IPS-15b (cell line): ENCODE measurements around the gene USP9X.

Source experiments
- H3K27me3 ChIP-seq: one replicate; pipeline ENCODE4 v1.6.1; 2013; ENCODE audit warnings: low read length; ENCODE audit not compliant: control insufficient read depth, insufficient read depth
- H3K36me3 ChIP-seq: one replicate; pipeline ENCODE4 v1.6.1; 2013; ENCODE audit warnings: low read length; ENCODE audit not compliant: control insufficient read depth, insufficient read depth
- H3K4me1 ChIP-seq: one replicate; pipeline ENCODE4 v1.6.1; 2013; ENCODE audit warnings: mild to moderate bottlenecking, low read length; ENCODE audit not compliant: control insufficient read depth, insufficient read depth
- H3K4me3 ChIP-seq: one replicate; pipeline ENCODE4 v1.5.1; 2013; ENCODE audit warnings: low read depth, low read length
- H3K9ac ChIP-seq: one replicate; pipeline ENCODE4 v1.6.1; 2013; ENCODE audit warnings: low read depth, mild to moderate bottlenecking, low read length
- H3K9me3 ChIP-seq: one replicate; pipeline ENCODE4 v1.6.1; 2013; ENCODE audit warnings: mild to moderate bottlenecking, low read length; ENCODE audit not compliant: control insufficient read depth, insufficient read depth

Gene USP9X

GRCh38 chrX:41064018-41064417 lies 21.2 kb upstream of the USP9X start:
- Histone ChIP-seq H3K36me3 (no peaks in the 10 kb centered on the region), H3K27me3 (no peaks in the 10 kb centered on the region), H3K9me3 (no peaks in the 10 kb centered on the region), H3K9ac (no peak overlapping the region), H3K4me3 (no peak overlapping the region), H3K4me1 (no peaks in the 10 kb centered on the region)

- H3K9ac ChIP-seq = no peak overlapping the region
- no peaks in the 10 kb centered on the region for H3K36me3 ChIP-seq
- H3K4me1 ChIP-seq = no peaks in the 10 kb centered on the region
Measured at GRCh38 chrX:41066391-41066790, 18.9 kb upstream of the USP9X start.

GRCh38 chrX:41066969-41067368 lies 18.3 kb upstream of the USP9X start:
- Histone ChIP-seq H3K4me1 (no peaks in the 10 kb centered on the region), H3K27me3 (no peaks in the 10 kb centered on the region), H3K4me3 (no peak overlapping the region), H3K36me3 (no peaks in the 10 kb centered on the region), H3K9ac (no peak overlapping the region), H3K9me3 (no peaks in the 10 kb centered on the region)

More at GRCh38 chrX:41066391-41066790, 18.9 kb upstream of the USP9X start:
- H3K9me3 ChIP-seq = no peaks in the 10 kb centered on the region
- no peaks in the 10 kb centered on the region for H3K27me3 ChIP-seq
- H3K4me3 ChIP-seq = no peak overlapping the region

- no peaks in the 10 kb centered on the region for H3K4me1 ChIP-seq
- no peaks in the 10 kb centered on the region for H3K27me3 ChIP-seq
- no peaks in the 10 kb centered on the region for H3K36me3 ChIP-seq
- no peak overlapping the region for H3K9ac ChIP-seq
- no peak overlapping the region for H3K4me3 ChIP-seq
- H3K9me3 ChIP-seq = no peaks in the 10 kb centered on the region
Measured at GRCh38 chrX:41067721-41068120, 17.5 kb upstream of the USP9X start.

GRCh38 chrX:41076742-41077141 lies 8.5 kb upstream of the USP9X start:
- no peaks in the 10 kb centered on the region for H3K27me3 ChIP-seq

GRCh38 chrX:41081821-41082220 lies 3.4 kb upstream of the USP9X start:
- Histone ChIP-seq H3K4me1 (peaks cover 14% of the 10 kb centered on the region), H3K9ac (no peak overlapping the region), H3K36me3 (peaks cover 4% of the 10 kb centered on the region), H3K27me3 (no peaks in the 10 kb centered on the region), H3K4me3 (no peak overlapping the region), H3K9me3 (no peaks in the 10 kb centered on the region)

More at GRCh38 chrX:41076742-41077141, 8.5 kb upstream of the USP9X start:
- no peaks in the 10 kb centered on the region for H3K36me3 ChIP-seq
- H3K9ac ChIP-seq = no peak overlapping the region
- H3K9me3 ChIP-seq = no peaks in the 10 kb centered on the region
- peaks cover 3% of the 10 kb centered on the region for H3K4me1 ChIP-seq
- H3K4me3 ChIP-seq = no peak overlapping the region

- no peak overlapping the region for H3K9ac ChIP-seq
- no peaks in the 10 kb centered on the region for H3K27me3 ChIP-seq
- H3K9me3 ChIP-seq = no peaks in the 10 kb centered on the region
- H3K4me3 ChIP-seq = no peak overlapping the region
- peaks cover 4% of the 10 kb centered on the region for H3K36me3 ChIP-seq
- H3K4me1 ChIP-seq = peaks cover 14% of the 10 kb centered on the region
Measured at GRCh38 chrX:41082783-41083182, 2.5 kb upstream of the USP9X start.

- Histone ChIP-seq H3K36me3 (peaks cover 4% of the 10 kb centered on the region), H3K9ac (peak overlapping the region; percentile 99), H3K9me3 (no peaks in the 10 kb centered on the region), H3K27me3 (no peaks in the 10 kb centered on the region), H3K4me3 (peak overlapping the region; percentile 79), H3K4me1 (peaks cover 14% of the 10 kb centered on the region)
Measured at GRCh38 chrX:41084044-41084892, 977 bp upstream of the USP9X start.

- Histone ChIP-seq H3K4me3 (peak overlapping the region; percentile 90), H3K9me3 (no peaks in the 10 kb centered on the region), H3K4me1 (peaks cover 14% of the 10 kb centered on the region), H3K9ac (peak overlapping the region; percentile 84), H3K36me3 (peaks cover 4% of the 10 kb centered on the region), H3K27me3 (no peaks in the 10 kb centered on the region)
Measured at GRCh38 chrX:41085512-41085877, 250 bp downstream of the USP9X start.

- Histone ChIP-seq H3K27me3 (no peaks in the 10 kb centered on the region), H3K4me3 (peak overlapping the region; percentile 90), H3K4me1 (peaks cover 16% of the 10 kb centered on the region), H3K9me3 (no peaks in the 10 kb centered on the region), H3K36me3 (peaks cover 4% of the 10 kb centered on the region), H3K9ac (peak overlapping the region; percentile 84)
Measured at GRCh38 chrX:41085878-41086626, 807 bp downstream of the USP9X start.

GRCh38 chrX:41086627-41086932 lies 1.3 kb downstream of the USP9X start:
- Histone ChIP-seq H3K4me1 (peaks cover 19% of the 10 kb centered on the region), H3K4me3 (peak overlapping the region; percentile 90), H3K27me3 (no peaks in the 10 kb centered on the region), H3K9ac (peak overlapping the region; percentile 84), H3K9me3 (no peaks in the 10 kb centered on the region), H3K36me3 (peaks cover 4% of the 10 kb centered on the region)

GRCh38 chrX:41087201-41087600 lies 2.0 kb downstream of the USP9X start:
- Histone ChIP-seq H3K36me3 (peaks cover 8% of the 10 kb centered on the region), H3K4me1 (peaks cover 19% of the 10 kb centered on the region), H3K4me3 (peak overlapping the region; percentile 90), H3K9me3 (no peaks in the 10 kb centered on the region), H3K9ac (peak overlapping the region; percentile 84), H3K27me3 (no peaks in the 10 kb centered on the region)
